OCI-LY3 (cell line): ENCODE measurements around the gene REPS1.

Experiments used
- CTCF ChIP-seq: fragments of 200-600, 300-600 bp; sonication (generic); IDR thresholded peaks from 2 replicates; pipeline ENCODE4 v1.5.1; 2014; ENCODE audit warnings: antibody characterized with exemption, low read length, low read depth
- EZH2phosphoT487 ChIP-seq: fragments of 200-600 bp; shearing (Covaris generic); IDR thresholded peaks from 2 replicates; pipeline ENCODE4 v1.6.1; 2018; ENCODE audit warnings: antibody characterized with exemption, mixed run types, low read depth

DNA sequence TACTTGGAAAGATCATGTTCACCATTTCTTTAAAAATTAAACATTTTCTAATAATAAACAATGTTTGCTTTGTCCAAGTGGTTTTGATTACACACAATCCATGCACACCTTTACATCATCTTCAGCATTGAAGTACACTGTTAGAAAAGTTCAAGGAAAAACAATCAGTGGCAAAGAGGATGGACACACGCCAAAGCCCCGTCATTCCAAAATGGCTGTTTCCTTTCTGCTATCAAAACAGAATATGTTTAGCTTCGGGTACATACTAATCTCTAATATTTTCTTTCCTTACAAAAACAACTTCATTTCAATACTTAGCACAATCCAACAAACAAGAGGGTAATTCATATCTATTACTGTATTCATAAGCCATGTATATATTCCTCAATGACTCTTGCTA lies 24.5 kb downstream of the REPS1 start:
- TF ChIP-seq CTCF (no peak), EZH2phosphoT487 (no peak)
